HEK293 (cell line): ENCODE data around the gene ARL2BP.

Experiments
- CTCF ChIA-PET: fragments of 350-600 bp; formaldehyde crosslinking; extraction: SDS; loops from one replicate; lab custom pipeline; 2021; ENCODE audit warnings: antibody characterized with exemption; lab: Yijun Ruan, JAX
- POLR2A ChIA-PET: fragments of 300-600 bp; formaldehyde crosslinking; extraction: SDS; loops from one replicate; lab custom pipeline; 2020; ENCODE audit warnings: antibody characterized with exemption, inconsistent platforms; lab: Yijun Ruan, JAX
- H3K27ac ChIP-seq: fragments of 200-500 bp; sonication (Bioruptor generic); 2 replicates; pipeline ENCODE4 v1.5.1; 2014; ENCODE audit warnings: low read depth, low read length, control low read depth, inconsistent platforms; ENCODE audit errors: extremely low read depth
- H3K36me3 ChIP-seq, 2 experiments: fragments of 200-500 bp in 1 of 2; sonication (Bioruptor generic) in 1 of 2; 1 replicate in 1 of 2; 2 replicates in 1 of 2; pipeline ENCODE4 v1.5.1; 2014 to 2017; ENCODE audit warnings: inconsistent platforms in 2 of 2, low read length in 2 of 2; ENCODE audit not compliant: control insufficient read depth in 2 of 2, insufficient read depth in 1 of 2
- H3K4me1 ChIP-seq: fragments of 200-500 bp; sonication (Bioruptor generic); 2 replicates; pipeline ENCODE4 v1.5.1; 2014; ENCODE audit warnings: mild to moderate bottlenecking, low read length, inconsistent platforms; ENCODE audit not compliant: control insufficient read depth, insufficient read depth
- H3K4me3 ChIP-seq: 2 replicates; pipeline ENCODE4 v1.5.1; 2011; ENCODE audit warnings: low read depth, mild to moderate bottlenecking, control low read depth, low read length, moderate library complexity
- H3K9me3 ChIP-seq: fragments of 200-500 bp; sonication (Bioruptor generic); 2 replicates; pipeline ENCODE4 v1.5.1; 2014; ENCODE audit warnings: low read depth, low read length, inconsistent platforms; ENCODE audit not compliant: control insufficient read depth, insufficient read depth
- CTCF ChIP-seq: fragments of 450-650 bp; formaldehyde crosslinking; IDR thresholded peaks from 2 replicates; pipeline ENCODE4 v1.5.1; 2016; ENCODE audit warnings: missing biosample characterization, missing genetic modification characterization
- KLF9 ChIP-seq: fragments of 450-650 bp; formaldehyde crosslinking; IDR thresholded peaks from 2 replicates; pipeline ENCODE4 v1.5.1; 2016; ENCODE audit warnings: missing biosample characterization, missing genetic modification characterization, low read depth
- MZF1 ChIP-seq: fragments of 450-650 bp; formaldehyde crosslinking; IDR thresholded peaks from 2 replicates; pipeline ENCODE4 v1.5.1; 2017; ENCODE audit warnings: missing biosample characterization, missing genetic modification characterization, borderline replicate concordance
- PRDM10 ChIP-seq: fragments of 450-650 bp; formaldehyde crosslinking; IDR thresholded peaks from 2 replicates; pipeline ENCODE4 v1.5.1; 2016; ENCODE audit warnings: missing biosample characterization, missing genetic modification characterization
- SETDB1 ChIP-seq: IDR thresholded peaks from one replicate; pipeline ENCODE4 v1.6.1; 2017; ENCODE audit warnings: mild to moderate bottlenecking, low read length, moderate library complexity, mixed read lengths; ENCODE audit not compliant: insufficient read length
- YY2 ChIP-seq: fragments of 450-650 bp; formaldehyde crosslinking; IDR thresholded peaks from 2 replicates; pipeline ENCODE4 v1.5.1; 2016; ENCODE audit warnings: missing biosample characterization, missing genetic modification characterization
- ZBTB49 ChIP-seq: fragments of 450-650 bp; formaldehyde crosslinking; IDR thresholded peaks from 2 replicates; pipeline ENCODE4 v1.5.1; 2016; ENCODE audit warnings: missing biosample characterization, missing genetic modification characterization, low read depth
- ZNF148 ChIP-seq: fragments of 450-650 bp; formaldehyde crosslinking; IDR thresholded peaks from 2 replicates; pipeline ENCODE4 v1.5.0; 2017; ENCODE audit warnings: missing biosample characterization, missing genetic modification characterization, borderline replicate concordance
- ZNF354C ChIP-seq: fragments of 450-650 bp; formaldehyde crosslinking; IDR thresholded peaks from 2 replicates; pipeline ENCODE4 v1.5.1; 2016; ENCODE audit warnings: missing biosample characterization, missing genetic modification characterization, low read depth, borderline replicate concordance
- ZNF362 ChIP-seq: fragments of 450-650 bp; formaldehyde crosslinking; IDR thresholded peaks from 2 replicates; pipeline ENCODE4 v1.5.1; 2016; ENCODE audit warnings: missing biosample characterization, missing genetic modification characterization
- ZNF398 ChIP-seq: fragments of 450-650 bp; formaldehyde crosslinking; IDR thresholded peaks from 2 replicates; pipeline ENCODE4 v1.5.1; 2017; ENCODE audit warnings: missing biosample characterization, missing genetic modification characterization
- ZNF404 ChIP-seq: fragments of 450-650 bp; formaldehyde crosslinking; IDR thresholded peaks from 2 replicates; pipeline ENCODE4 v1.5.1; 2017; ENCODE audit warnings: missing biosample characterization, missing genetic modification characterization
- ZNF423 ChIP-seq: fragments of 450-650 bp; formaldehyde crosslinking; IDR thresholded peaks from 2 replicates; pipeline ENCODE4 v1.5.1; 2016; ENCODE audit warnings: missing biosample characterization, missing genetic modification characterization
- ZNF560 ChIP-seq: fragments of 450-650 bp; formaldehyde crosslinking; IDR thresholded peaks from 2 replicates; pipeline ENCODE4 v1.5.1; 2017; ENCODE audit warnings: missing biosample characterization, missing genetic modification characterization, borderline replicate concordance
- ZNF624 ChIP-seq: fragments of 450-650 bp; formaldehyde crosslinking; IDR thresholded peaks from 2 replicates; pipeline ENCODE4 v1.5.1; 2017; ENCODE audit warnings: missing biosample characterization, missing genetic modification characterization
- ZNF776 ChIP-seq: fragments of 450-650 bp; formaldehyde crosslinking; IDR thresholded peaks from 2 replicates; pipeline ENCODE4 v1.5.0; 2017; ENCODE audit warnings: missing biosample characterization, missing genetic modification characterization, borderline replicate concordance

The ARL2BP gene

GRCh38 chr16:57238682-57239081 is 6.4 kb upstream of the ARL2BP start:
- Histone ChIP-seq H3K36me3 (peaks cover 9 to 43% of the 10 kb centered on the region in 2 experiments; a peak in 2 of 3 replicates), H3K4me1 (peaks cover 7% of the 10 kb centered on the region; the same call in 1 of the 2 replicates), H3K4me3 (no peak overlapping the region)
- CTCF ChIA-PET = no interaction called here
- no peak for TF ChIP-seq CTCF
- no peak for TF ChIP-seq SETDB1
- no peak for TF ChIP-seq ZNF423 (tag by site-specific recombination)
- no peak for TF ChIP-seq ZNF148 (tag by site-specific recombination)
- no peak for TF ChIP-seq ZNF560 (tag by site-specific recombination)
- TF ChIP-seq KLF9 (tag by site-specific recombination) = no peak
- no peak for TF ChIP-seq ZNF362
- TF ChIP-seq, all 188 proteins: peak for 0
- no peaks in the 10 kb centered on the region for H3K9me3 ChIP-seq
- H3K27ac ChIP-seq = no peak overlapping the region
- POLR2A ChIA-PET = no interaction called here

- Histone ChIP-seq H3K4me3 (no peak overlapping the region), H3K27ac (no peak overlapping the region), H3K4me1 (peaks cover 7% of the 10 kb centered on the region; the same call in 1 of the 2 replicates), H3K36me3 (peaks cover 6 to 39% of the 10 kb centered on the region in 2 experiments; a peak in 2 of 3 replicates), H3K9me3 (no peaks in the 10 kb centered on the region)
- ChIA-PET CTCF (interaction anchor here (1.1 kb wide), 1 partner anchor 155 kb away, joined by 4 read pairs; no protein-coding TSS in a partner anchor), POLR2A (no interaction called here)
- TF ChIP-seq ZNF776 (no peak), MZF1 (tag by site-specific recombination) (0 out of 2 replicates have a peak, but pooled peaks have one; percentile 13)
Observed at GRCh38 chr16:57239107-57239506, 6.0 kb upstream of the ARL2BP start.

GRCh38 chr16:57240851-57241250 is 4.2 kb upstream of the ARL2BP start:
- no peaks in the 10 kb centered on the region for H3K9me3 ChIP-seq
- H3K4me1 ChIP-seq = peaks cover under 1% of the 10 kb centered on the region; the same call in 1 of the 2 replicates
- CTCF ChIA-PET = interaction anchor here (0.6 to 0.8 kb wide), 4 partner anchors 23 to 1728 kb away, joined by 3 to 4 read pairs (median 3); no protein-coding TSS in a partner anchor
- H3K4me3 ChIP-seq = no peak overlapping the region
- H3K27ac ChIP-seq = no peak overlapping the region
- H3K36me3 ChIP-seq = peaks cover 6 to 22% of the 10 kb centered on the region in 2 experiments; a peak in 2 of 3 replicates
- POLR2A ChIA-PET = interaction anchor here (1.3 kb wide), 1 partner anchor 9 kb away, joined by 3 read pairs; no protein-coding TSS in a partner anchor
- TF ChIP-seq ZNF398 (tag by site-specific recombination) (no peak), PRDM10 (no peak), ZNF776 (no peak), ZNF624 (tag by site-specific recombination) (no peak), ZNF404 (tag by site-specific recombination) (no peak), YY2 (tag by site-specific recombination) (no peak), ZBTB49 (tag by site-specific recombination) (no peak), ZNF354C (tag by site-specific recombination) (no peak)
